Neural progenitor cell (in vitro differentiated cells): ENCODE data around the gene AGBL4. TPM values are rescaled to one million over a fixed set of nuclear protein-coding genes. Genes with fewer than 3 reads are reported as not detected.

Experiments used
- DNase-seq: peaks from one replicate; pipeline ENCODE4 v3.0.0-alpha.2; 2016; ENCODE audit warnings: low spot score
- H2AFZ ChIP-seq: fragments of 200-600 bp; sonication (generic); replicated peaks from 2 replicates; pipeline ENCODE4 v1.6.1; 2016; ENCODE audit warnings: antibody characterized with exemption
- H3F3A ChIP-seq: fragments of 200-600 bp; sonication (generic); 2 replicates; pipeline ENCODE4 v1.6.1; 2016; ENCODE audit warnings: antibody characterized with exemption, low read depth
- H3K27ac ChIP-seq: fragments of 200-600 bp; sonication (generic); 2 replicates; pipeline ENCODE4 v1.5.1; 2016; ENCODE audit warnings: mild to moderate bottlenecking
- H3K27me3 ChIP-seq: fragments of 200-600 bp; sonication (generic); 2 replicates; pipeline ENCODE4 v1.6.1; 2016; ENCODE audit warnings: mild to moderate bottlenecking, moderate library complexity
- H3K36me3 ChIP-seq: fragments of 200-600 bp; sonication (generic); 2 replicates; pipeline ENCODE4 v1.5.1; 2016
- H3K4me1 ChIP-seq: fragments of 200-600 bp; sonication (generic); 2 replicates; pipeline ENCODE4 v1.6.1; 2016; ENCODE audit warnings: mixed run types
- H3K4me2 ChIP-seq: fragments of 200-600 bp; sonication (generic); 2 replicates; pipeline ENCODE4 v1.6.1; 2016
- H3K4me3 ChIP-seq: fragments of 200-600 bp; sonication (generic); 2 replicates; pipeline ENCODE4 v1.5.1; 2016
- H3K79me2 ChIP-seq: fragments of 200-600 bp; sonication (generic); 2 replicates; pipeline ENCODE4 v1.6.1; 2016; ENCODE audit warnings: low read depth
- H3K9ac ChIP-seq: fragments of 200-600 bp; sonication (generic); 2 replicates; pipeline ENCODE4 v1.6.1; 2016
- H3K9me3 ChIP-seq: fragments of 200-600 bp; sonication (generic); 2 replicates; pipeline ENCODE4 v1.5.1; 2016; ENCODE audit warnings: low read depth
- H4K20me1 ChIP-seq: fragments of 200-600 bp; sonication (generic); 2 replicates; pipeline ENCODE4 v1.6.1; 2016; ENCODE audit warnings: low read depth
- H3K27ac Mint-ChIP-seq: 3 replicates; pipeline ENCODE4 v1.8.0; 2021; ENCODE audit warnings: mixed read lengths
- H3K27me3 Mint-ChIP-seq: 2 replicates; pipeline ENCODE4 v1.8.0; 2022; ENCODE audit warnings: low read depth, mild to moderate bottlenecking, inconsistent platforms, moderate library complexity, mixed read lengths; ENCODE audit not compliant: insufficient read depth
- H3K36me3 Mint-ChIP-seq: 3 replicates; pipeline ENCODE4 v1.8.0; 2021; ENCODE audit warnings: mixed read lengths
- H3K4me1 Mint-ChIP-seq: 3 replicates; pipeline ENCODE4 v1.8.0; 2021; ENCODE audit warnings: mixed read lengths
- H3K4me3 Mint-ChIP-seq: 3 replicates; pipeline ENCODE4 v1.8.0; 2021; ENCODE audit warnings: mild to moderate bottlenecking, moderate library complexity, mixed read lengths
- H3K9me3 Mint-ChIP-seq: 3 replicates; pipeline ENCODE4 v1.8.0; 2020; ENCODE audit warnings: mixed read lengths
- EZH2 ChIP-seq: fragments of 200-600 bp; sonication (generic); IDR thresholded peaks from 2 replicates; pipeline ENCODE4 v1.6.1; 2017; ENCODE audit warnings: antibody characterized with exemption, mild to moderate bottlenecking, moderate library complexity
- EZH2phosphoT487 ChIP-seq: fragments of 200-600 bp; sonication (generic); IDR thresholded peaks from 2 replicates; pipeline ENCODE4 v1.6.1; 2017; ENCODE audit warnings: antibody characterized with exemption
- total RNA-seq: library from RNA; depleted of rRNA; stranded (reverse); fragments of >200 nt; gene quantifications from 2 replicates; pipeline ENCODE4 v1.2.3, GENCODE V29; 2015; ENCODE audit warnings: low replicate concordance
- TF ChIP-seq, protein P1 (sequence below): fragments of 200-600 bp; sonication (generic); IDR thresholded peaks from 2 replicates; pipeline ENCODE4 v1.5.1; 2017; ENCODE audit warnings: antibody characterized with exemption, mild to moderate bottlenecking

AGBL4 gene
- total RNA-seq, 1 donor from 2014 or later: 1.5 TPM

DNA sequence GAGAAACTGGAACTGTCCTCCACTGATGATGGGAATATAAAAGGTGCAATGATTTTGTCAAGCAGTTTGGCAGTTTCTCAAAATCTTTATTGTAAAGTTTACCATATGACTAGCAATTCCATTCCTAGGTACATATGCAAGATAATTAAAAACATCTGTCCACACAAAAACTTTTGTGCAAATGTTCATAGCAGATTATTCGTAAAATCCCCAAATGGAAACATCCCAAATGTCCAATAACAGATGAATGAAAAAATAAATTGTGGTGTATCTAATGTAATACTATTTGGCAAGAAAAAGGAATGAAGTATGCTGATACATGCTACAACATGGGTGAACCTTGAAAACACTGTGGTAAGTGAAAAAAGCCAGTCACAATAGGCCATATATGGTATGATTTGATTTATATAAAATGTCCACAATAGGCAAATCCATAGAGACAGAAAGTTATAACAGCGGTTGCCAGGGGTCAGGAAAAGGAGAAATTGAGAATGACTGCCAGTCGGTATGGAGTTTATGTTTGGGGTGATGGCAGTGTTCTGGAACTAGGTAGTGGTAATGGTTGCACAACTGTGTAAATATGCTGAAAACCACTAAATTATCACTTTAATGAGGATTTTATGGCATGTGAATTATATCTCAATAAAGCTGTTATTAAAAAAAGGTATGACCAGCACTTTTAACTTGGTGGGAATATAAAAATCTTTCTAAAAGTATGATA lies 1165.4 kb downstream of the AGBL4 start:
- no peaks in the 10 kb centered on the region for H3K27me3 Mint-ChIP-seq
- Histone ChIP-seq H3K27ac (no peak overlapping the region), H3K79me2 (no peaks in the 10 kb centered on the region), H3K36me3 (no peaks in the 10 kb centered on the region), H3K27me3 (no peaks in the 10 kb centered on the region), H2AFZ (no peak overlapping the region), H3K9ac (no peak overlapping the region), H3K4me2 (no peak overlapping the region), H3F3A (no peaks in the 10 kb centered on the region), H4K20me1 (no peaks in the 10 kb centered on the region), H3K4me3 (no peak overlapping the region), H3K9me3 (no peaks in the 10 kb centered on the region), H3K4me1 (no peaks in the 10 kb centered on the region)
- no peak for DNase-seq
- H3K9me3 Mint-ChIP-seq: peaks cover 12% of the 10 kb centered on the region
- TF ChIP-seq, protein P1, sequence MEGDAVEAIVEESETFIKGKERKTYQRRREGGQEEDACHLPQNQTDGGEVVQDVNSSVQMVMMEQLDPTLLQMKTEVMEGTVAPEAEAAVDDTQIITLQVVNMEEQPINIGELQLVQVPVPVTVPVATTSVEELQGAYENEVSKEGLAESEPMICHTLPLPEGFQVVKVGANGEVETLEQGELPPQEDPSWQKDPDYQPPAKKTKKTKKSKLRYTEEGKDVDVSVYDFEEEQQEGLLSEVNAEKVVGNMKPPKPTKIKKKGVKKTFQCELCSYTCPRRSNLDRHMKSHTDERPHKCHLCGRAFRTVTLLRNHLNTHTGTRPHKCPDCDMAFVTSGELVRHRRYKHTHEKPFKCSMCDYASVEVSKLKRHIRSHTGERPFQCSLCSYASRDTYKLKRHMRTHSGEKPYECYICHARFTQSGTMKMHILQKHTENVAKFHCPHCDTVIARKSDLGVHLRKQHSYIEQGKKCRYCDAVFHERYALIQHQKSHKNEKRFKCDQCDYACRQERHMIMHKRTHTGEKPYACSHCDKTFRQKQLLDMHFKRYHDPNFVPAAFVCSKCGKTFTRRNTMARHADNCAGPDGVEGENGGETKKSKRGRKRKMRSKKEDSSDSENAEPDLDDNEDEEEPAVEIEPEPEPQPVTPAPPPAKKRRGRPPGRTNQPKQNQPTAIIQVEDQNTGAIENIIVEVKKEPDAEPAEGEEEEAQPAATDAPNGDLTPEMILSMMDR: no peak
- TF ChIP-seq EZH2 (no peak), EZH2phosphoT487 (no peak)
- no peaks in the 10 kb centered on the region for H3K4me1 Mint-ChIP-seq
- H3K4me3 Mint-ChIP-seq: no peak overlapping the region
- no peaks in the 10 kb centered on the region for H3K36me3 Mint-ChIP-seq
- no peak overlapping the region for H3K27ac Mint-ChIP-seq

DNA sequence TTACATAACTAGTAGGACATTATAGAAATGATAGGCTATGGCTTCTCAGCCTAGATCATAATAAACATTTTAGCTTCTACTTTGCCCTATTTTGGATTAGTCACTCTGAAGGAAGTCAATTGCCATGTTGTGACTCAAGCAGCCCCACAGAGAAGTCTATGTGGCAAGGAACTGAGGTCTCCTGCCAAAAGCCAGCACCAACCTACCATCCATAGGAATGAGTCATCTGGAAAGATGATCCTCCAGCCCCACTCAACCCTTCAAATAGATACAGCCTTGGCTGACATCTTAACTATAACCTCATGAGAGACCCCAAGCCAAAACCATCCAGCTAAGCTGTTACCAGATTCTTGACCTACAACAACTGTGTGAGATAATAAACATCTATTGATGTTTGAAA lies 1170.7 kb downstream of the AGBL4 start:
- Mint-ChIP-seq H3K9me3 (no peaks in the 10 kb centered on the region), H3K27ac (no peak overlapping the region), H3K4me1 (no peaks in the 10 kb centered on the region), H3K4me3 (no peak overlapping the region), H3K27me3 (no peaks in the 10 kb centered on the region), H3K36me3 (no peaks in the 10 kb centered on the region)
- Histone ChIP-seq H4K20me1 (no peaks in the 10 kb centered on the region), H3K4me3 (no peak overlapping the region), H3K4me1 (no peaks in the 10 kb centered on the region), H3K4me2 (no peak overlapping the region), H3K27ac (no peak overlapping the region), H3K79me2 (no peaks in the 10 kb centered on the region), H2AFZ (no peak overlapping the region), H3K36me3 (no peaks in the 10 kb centered on the region), H3K9ac (no peak overlapping the region), H3K27me3 (no peaks in the 10 kb centered on the region), H3K9me3 (no peaks in the 10 kb centered on the region), H3F3A (no peaks in the 10 kb centered on the region)
- no peak for DNase-seq
- TF ChIP-seq EZH2phosphoT487: no peak
- no peak for TF ChIP-seq EZH2
- TF ChIP-seq, protein P1: no peak

DNA sequence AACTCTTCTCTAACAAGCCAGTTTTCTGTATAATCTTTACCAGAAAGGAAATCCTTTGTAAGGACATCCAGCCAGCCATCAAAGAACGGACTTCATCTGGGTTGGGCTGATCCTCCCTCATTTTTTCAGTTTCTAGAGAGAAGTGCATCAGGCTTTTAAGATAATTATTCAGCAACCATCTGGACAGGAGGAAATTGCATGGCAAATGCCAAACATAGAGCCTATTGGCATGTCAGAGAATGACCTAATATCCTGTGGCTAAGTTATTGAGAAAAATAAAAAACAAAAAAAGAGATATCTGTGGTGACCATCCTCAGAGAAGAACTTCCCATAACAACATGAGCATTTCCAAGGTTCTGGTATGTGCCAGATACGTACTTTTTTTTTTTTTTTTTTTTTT lies 1172.1 kb downstream of the AGBL4 start:
- Mint-ChIP-seq H3K27me3 (no peaks in the 10 kb centered on the region), H3K4me3 (no peak overlapping the region), H3K4me1 (no peaks in the 10 kb centered on the region), H3K36me3 (no peaks in the 10 kb centered on the region), H3K27ac (no peak overlapping the region), H3K9me3 (no peaks in the 10 kb centered on the region)
- no peaks in the 10 kb centered on the region for H3K4me1 ChIP-seq
- no peaks in the 10 kb centered on the region for H4K20me1 ChIP-seq
- no peak overlapping the region for H3K27ac ChIP-seq
- no peak for DNase-seq
- H2AFZ ChIP-seq: no peak overlapping the region
- H3K9ac ChIP-seq: no peak overlapping the region
- no peak for TF ChIP-seq EZH2phosphoT487
- TF ChIP-seq, protein P1: no peak
- no peak for TF ChIP-seq EZH2
- H3F3A ChIP-seq: no peaks in the 10 kb centered on the region
- H3K9me3 ChIP-seq: no peaks in the 10 kb centered on the region
- H3K4me2 ChIP-seq: no peak overlapping the region
- no peaks in the 10 kb centered on the region for H3K36me3 ChIP-seq
- no peaks in the 10 kb centered on the region for H3K27me3 ChIP-seq
- no peaks in the 10 kb centered on the region for H3K79me2 ChIP-seq
- no peak overlapping the region for H3K4me3 ChIP-seq
